GM12878 (cell line): ENCODE measurements around the gene SEC61A1.

Source experiments
- ATF2 ChIP-seq: IDR thresholded peaks from 2 replicates; pipeline ENCODE4 v1.6.1; 2012; ENCODE audit warnings: low read length, inconsistent platforms
- CHD1 ChIP-seq: IDR thresholded peaks from 2 replicates; pipeline ENCODE4 v1.6.1; 2012; ENCODE audit warnings: low read depth, low read length, improper control_type of control experiment
- NFXL1 ChIP-seq: fragments of 450-650 bp; IDR thresholded peaks from 2 replicates; pipeline ENCODE4 v1.6.1; 2017; ENCODE audit warnings: antibody characterized with exemption, mild to moderate bottlenecking, borderline replicate concordance
- POLR2AphosphoS5 ChIP-seq: IDR thresholded peaks from 2 replicates; pipeline ENCODE4 v1.6.1; 2011; ENCODE audit warnings: mild to moderate bottlenecking, low read length, inconsistent platforms
- ZNF24 ChIP-seq: fragments of 450-650 bp; IDR thresholded peaks from 2 replicates; pipeline ENCODE4 v1.6.1; 2017; ENCODE audit warnings: antibody characterized with exemption, mild to moderate bottlenecking
- TF ChIP-seq, protein P1 (sequence below): fragments of 450-650 bp; IDR thresholded peaks from 2 replicates; pipeline ENCODE4 v1.6.1; 2018; ENCODE audit warnings: mild to moderate bottlenecking, low read depth, moderate library complexity; ENCODE audit not compliant: partially characterized antibody
- TF ChIP-seq, protein P2 (sequence below), 3 experiments: IDR thresholded peaks in 2 of 3; conservative IDR thresholded peaks in 1 of 3; 2 replicates each; pipeline ENCODE4 v1.5.1; 2011; ENCODE audit warnings: low read depth in 3 of 3, low read length in 3 of 3, mild to moderate bottlenecking in 3 of 3, control low read depth in 2 of 3, moderate library complexity in 2 of 3, inconsistent platforms in 1 of 3, mixed read lengths in 1 of 3; ENCODE audit not compliant: control insufficient read depth in 2 of 3, insufficient read depth in 1 of 3; ENCODE audit errors: extremely low read depth in 1 of 3
- TF ChIP-seq, protein P3 (sequence below): fragments of 450-650 bp; IDR thresholded peaks from 2 replicates; pipeline ENCODE4 v1.6.1; 2017; ENCODE audit warnings: mild to moderate bottlenecking

GRCh38 chr3:128054367-128054766, 2.1 kb downstream of the SEC61A1 start:
- TF ChIP-seq, protein P1, sequence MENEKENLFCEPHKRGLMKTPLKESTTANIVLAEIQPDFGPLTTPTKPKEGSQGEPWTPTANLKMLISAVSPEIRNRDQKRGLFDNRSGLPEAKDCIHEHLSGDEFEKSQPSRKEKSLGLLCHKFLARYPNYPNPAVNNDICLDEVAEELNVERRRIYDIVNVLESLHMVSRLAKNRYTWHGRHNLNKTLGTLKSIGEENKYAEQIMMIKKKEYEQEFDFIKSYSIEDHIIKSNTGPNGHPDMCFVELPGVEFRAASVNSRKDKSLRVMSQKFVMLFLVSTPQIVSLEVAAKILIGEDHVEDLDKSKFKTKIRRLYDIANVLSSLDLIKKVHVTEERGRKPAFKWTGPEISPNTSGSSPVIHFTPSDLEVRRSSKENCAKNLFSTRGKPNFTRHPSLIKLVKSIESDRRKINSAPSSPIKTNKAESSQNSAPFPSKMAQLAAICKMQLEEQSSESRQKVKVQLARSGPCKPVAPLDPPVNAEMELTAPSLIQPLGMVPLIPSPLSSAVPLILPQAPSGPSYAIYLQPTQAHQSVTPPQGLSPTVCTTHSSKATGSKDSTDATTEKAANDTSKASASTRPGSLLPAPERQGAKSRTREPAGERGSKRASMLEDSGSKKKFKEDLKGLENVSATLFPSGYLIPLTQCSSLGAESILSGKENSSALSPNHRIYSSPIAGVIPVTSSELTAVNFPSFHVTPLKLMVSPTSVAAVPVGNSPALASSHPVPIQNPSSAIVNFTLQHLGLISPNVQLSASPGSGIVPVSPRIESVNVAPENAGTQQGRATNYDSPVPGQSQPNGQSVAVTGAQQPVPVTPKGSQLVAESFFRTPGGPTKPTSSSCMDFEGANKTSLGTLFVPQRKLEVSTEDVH: no peak
- no peak for TF ChIP-seq ATF2
- no peak for TF ChIP-seq ZNF24
- TF ChIP-seq POLR2AphosphoS5: no peak
- TF ChIP-seq NFXL1: no peak
- TF ChIP-seq, protein P2, sequence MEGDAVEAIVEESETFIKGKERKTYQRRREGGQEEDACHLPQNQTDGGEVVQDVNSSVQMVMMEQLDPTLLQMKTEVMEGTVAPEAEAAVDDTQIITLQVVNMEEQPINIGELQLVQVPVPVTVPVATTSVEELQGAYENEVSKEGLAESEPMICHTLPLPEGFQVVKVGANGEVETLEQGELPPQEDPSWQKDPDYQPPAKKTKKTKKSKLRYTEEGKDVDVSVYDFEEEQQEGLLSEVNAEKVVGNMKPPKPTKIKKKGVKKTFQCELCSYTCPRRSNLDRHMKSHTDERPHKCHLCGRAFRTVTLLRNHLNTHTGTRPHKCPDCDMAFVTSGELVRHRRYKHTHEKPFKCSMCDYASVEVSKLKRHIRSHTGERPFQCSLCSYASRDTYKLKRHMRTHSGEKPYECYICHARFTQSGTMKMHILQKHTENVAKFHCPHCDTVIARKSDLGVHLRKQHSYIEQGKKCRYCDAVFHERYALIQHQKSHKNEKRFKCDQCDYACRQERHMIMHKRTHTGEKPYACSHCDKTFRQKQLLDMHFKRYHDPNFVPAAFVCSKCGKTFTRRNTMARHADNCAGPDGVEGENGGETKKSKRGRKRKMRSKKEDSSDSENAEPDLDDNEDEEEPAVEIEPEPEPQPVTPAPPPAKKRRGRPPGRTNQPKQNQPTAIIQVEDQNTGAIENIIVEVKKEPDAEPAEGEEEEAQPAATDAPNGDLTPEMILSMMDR (IDR thresholded peaks at IDR 0.05 in 2 of 3, conservative IDR thresholded peaks at IDR 0.05 in 1 of 3; ENCODE audit: control insufficient read depth in 2 of 3, extremely low read depth in 1 of 3, insufficient read depth in 1 of 3, low read depth in 3 of 3, low read length in 3 of 3): no peak
- TF ChIP-seq CHD1: no peak
- TF ChIP-seq, protein P3, sequence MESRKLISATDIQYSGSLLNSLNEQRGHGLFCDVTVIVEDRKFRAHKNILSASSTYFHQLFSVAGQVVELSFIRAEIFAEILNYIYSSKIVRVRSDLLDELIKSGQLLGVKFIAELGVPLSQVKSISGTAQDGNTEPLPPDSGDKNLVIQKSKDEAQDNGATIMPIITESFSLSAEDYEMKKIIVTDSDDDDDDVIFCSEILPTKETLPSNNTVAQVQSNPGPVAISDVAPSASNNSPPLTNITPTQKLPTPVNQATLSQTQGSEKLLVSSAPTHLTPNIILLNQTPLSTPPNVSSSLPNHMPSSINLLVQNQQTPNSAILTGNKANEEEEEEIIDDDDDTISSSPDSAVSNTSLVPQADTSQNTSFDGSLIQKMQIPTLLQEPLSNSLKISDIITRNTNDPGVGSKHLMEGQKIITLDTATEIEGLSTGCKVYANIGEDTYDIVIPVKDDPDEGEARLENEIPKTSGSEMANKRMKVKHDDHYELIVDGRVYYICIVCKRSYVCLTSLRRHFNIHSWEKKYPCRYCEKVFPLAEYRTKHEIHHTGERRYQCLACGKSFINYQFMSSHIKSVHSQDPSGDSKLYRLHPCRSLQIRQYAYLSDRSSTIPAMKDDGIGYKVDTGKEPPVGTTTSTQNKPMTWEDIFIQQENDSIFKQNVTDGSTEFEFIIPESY: no peak
